PC-3 (cell line): ENCODE results near the gene ZNF71.

Experiments used
- CTCF ChIP-seq: fragments of 300-600 bp; sonication (generic); conservative IDR thresholded peaks from 2 replicates; pipeline ENCODE4 v1.5.1; 2017; ENCODE audit warnings: antibody characterized with exemption, low read depth, mild to moderate bottlenecking, low read length
- EZH2 ChIP-seq: fragments of 300-600 bp; sonication (generic); IDR thresholded peaks from one replicate; pipeline ENCODE4 v1.6.1; 2017; ENCODE audit warnings: antibody characterized with exemption, mild to moderate bottlenecking, low read length; ENCODE audit not compliant: unreplicated experiment

- no peak for TF ChIP-seq CTCF
- TF ChIP-seq EZH2: no peak
These were observed 688 bp upstream of the ZNF71 start for GRCh38 chr19:56594446-56594782.
